ENCODE data around the gene KRTAP1-3.
"Not testable (repeated sequence)": the region's sequence is repeated elsewhere in the genome, so short reads cannot be mapped to it uniquely, and the experiment has no call there.

The KRTAP1-3 gene

DNA sequence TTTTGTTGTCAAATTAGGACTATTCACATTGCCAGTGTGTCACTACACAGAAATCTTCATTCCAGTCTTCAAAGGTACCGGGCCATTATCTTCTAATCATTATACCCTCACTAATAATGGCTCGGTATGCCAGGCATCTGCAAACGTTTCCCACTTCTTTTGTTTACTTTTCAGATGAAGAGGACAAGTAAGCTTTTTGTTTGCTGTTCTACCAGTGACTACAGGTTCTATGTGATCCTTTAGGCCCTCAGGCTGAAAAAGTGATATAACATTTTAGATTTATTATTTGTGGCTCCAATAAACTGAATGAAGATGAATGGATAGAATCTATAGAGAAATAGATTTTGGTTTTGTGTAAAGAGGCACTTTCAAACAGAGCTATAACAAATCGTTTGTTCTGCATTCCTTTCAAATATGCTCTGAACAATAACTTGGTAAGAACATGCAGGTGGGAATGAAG, 25.3 kb downstream of the KRTAP1-3 start:
- DNase-seq, result no peak

DNA sequence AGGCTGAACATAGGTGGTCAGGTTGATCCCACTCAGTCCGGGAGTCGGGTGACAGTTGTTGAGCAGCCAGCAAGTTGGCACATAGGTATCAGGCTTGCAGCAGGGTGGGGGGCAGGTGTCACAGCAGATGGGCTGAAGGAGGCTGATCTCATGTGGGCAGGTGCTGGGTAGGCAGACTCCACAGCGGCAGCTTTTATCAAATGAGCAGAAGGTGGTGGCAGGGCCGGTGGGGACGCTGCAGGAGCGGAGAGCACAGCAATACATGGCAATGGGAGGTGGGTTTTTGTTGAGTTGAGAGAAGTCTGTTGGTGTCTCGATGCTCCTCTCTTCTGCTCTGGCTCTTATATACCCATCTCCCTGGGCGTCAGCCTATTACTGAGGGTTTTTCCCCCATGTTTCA, 25.9 kb downstream of the KRTAP1-3 start, which contains the start of gene KRTAP3-1:
Gene KRTAP3-1, minus strand, starts transcription at position 318 of the 400 bp plus-strand sequence. Its CDS starts 54 bp downstream, at position 264.
- DNase-seq, result no peak

DNA sequence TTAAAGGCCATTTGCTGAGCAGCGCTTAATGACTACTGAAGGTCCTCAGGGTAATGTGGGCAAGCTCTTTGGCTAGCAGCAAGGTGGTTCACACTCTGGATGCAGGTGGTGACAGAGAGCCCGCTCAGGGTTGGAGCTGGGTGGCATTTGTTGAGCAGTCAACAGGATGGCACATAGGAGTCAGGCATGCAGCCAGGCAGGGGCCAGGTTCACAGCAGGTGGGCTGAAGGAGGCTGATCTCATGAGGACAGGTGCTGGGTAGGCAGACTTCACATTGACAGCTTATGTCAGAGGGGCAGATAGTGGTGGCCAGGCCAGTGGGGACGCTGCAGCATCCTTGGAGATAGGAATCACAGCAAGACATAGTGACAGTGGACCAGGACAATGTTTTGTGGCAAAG, 30.3 kb downstream of the KRTAP1-3 start:
- DNase-seq, result no peak

DNA sequence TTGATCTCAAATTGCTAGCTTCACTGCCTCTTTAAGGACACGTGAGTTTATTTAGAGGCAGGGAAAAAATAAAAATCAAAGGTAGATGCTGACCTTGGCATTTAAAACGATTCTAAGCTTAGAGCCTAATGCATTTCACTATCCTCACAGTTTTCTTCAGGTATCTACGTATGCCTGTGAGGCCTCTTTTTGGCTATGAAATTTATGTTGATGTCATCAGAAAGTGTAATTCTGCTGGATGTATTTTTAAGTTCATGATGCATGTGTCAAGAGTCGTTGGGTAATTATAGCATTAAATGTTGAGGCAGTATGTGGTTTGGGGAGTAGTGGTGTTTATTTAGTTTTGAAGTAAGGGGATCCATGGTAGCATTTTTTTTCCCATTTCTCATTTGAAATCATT, 30.7 kb downstream of the KRTAP1-3 start:
- DNase-seq, result no peak

DNA sequence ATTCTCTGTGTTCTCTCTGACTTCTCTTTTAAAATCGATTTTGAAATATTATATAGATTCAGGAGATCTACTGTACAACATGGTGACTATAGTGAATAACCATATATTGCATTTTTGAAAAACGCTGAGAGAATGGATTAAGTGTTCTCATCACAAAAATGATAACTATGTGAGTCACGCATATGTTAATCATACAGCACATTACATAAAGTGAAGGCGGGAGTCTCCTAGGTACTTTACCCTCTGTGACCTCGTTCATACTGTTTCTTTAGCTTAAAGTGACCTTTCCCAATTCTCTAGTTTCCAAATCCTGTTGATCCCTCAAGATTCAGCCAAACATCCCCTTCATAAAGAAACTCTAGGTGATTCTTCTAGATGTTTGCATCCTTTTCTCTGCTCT, 31.9 kb downstream of the KRTAP1-3 start:
- no peak for DNase-seq

DNA sequence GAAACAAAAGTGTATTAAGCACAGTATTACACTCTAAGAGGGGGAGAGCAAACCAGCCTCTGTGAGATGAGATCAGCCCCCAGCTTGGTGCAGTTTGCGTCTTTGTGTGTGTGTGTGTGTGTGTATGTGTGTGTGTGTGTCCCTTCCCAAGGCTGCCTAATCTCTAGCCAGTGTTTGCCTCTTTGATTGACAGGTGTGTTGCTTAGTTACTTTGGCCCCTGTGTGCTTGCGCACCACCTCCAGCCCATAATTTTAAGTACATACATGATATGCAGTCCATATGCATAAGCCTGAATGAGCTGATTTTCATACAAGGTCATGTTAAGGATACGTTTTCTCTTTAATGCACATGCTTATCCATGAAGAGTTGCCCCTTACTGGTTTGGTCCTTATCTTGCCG, 32.9 kb downstream of the KRTAP1-3 start:
- no peak for DNase-seq

DNA sequence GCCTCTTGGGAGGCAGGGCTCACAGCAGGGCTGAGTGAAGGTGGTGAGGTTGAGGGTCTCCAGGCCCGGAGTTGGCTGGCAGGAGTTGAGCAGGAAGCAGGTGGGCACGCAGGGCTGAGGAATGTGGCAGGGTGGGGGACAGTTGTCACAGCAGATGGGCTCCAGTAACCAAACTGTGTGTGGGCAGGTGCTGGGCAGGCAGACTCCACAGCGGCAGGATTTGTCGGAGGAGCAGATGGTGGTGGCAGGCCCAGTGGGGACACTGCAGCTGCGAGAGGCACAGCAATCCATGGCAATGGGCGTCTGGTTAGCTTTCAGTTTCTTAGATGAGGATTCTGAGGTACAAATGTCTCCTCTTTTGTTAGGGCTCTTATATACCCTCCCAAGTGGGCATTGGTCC, 35.1 kb downstream of the KRTAP1-3 start, which contains the start of gene KRTAP3-2:
Gene KRTAP3-2, minus strand, starts transcription at position 344 of the 400 bp plus-strand sequence. Its CDS starts 53 bp downstream, at position 291.
- not testable (repeated sequence) for DNase-seq

DNA sequence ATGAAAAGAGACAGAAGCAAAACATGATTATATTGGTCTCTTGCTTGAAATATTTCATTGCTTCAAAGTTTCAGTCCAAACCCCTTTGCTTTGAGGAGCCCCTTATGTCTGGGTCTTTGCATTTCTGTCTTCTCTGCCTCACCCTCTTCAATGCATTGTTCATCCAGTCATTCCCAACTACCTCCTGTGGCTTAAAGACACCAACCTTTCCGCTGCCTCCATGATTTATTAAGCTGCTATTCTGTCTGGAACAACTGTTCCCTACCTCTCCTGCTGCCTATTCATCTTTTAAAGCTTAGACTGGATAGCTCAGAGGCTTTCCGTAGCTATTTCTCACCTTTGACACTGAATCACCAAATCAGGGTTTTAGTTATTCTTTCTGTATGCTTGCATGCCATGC, 37.3 kb downstream of the KRTAP1-3 start:
- no peak for DNase-seq

DNA sequence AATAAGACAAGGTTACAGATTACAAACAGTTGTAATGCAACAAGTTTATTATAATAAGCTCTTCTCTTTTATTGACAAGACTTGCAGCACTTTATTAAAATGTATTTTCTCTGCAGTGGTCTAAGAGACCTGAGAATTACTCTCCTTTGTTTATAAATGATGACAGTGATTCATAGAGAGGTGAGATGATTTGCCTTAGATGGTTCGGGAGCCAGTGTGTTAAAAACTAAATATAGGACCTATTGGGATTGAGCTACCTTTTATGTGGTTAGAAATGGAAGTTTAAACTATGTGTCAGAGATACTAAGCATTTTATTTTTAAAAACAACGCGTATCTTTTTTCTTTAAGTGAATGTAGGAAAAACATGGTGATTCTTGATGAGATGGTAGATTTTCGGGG, 37.8 kb downstream of the KRTAP1-3 start:
- no peak for DNase-seq

DNA sequence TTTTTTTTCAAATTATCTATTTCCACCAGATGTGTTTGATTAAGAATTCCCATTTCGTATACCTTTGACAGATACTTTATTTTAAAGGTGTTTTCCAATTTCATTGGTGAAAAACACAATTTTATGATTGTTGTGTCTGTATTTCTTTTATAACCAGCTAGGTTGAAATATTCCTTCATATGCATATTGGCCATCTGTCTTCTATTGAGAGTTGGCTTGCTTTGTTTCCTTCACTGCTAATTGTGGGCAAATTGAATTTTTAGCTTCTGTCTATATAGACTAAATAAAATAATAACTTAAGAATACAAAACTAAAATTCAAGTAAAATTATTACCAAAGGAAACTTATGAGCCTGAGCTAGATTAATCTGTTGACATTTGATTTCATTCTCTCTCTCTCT, 39.6 kb downstream of the KRTAP1-3 start:
- no peak for DNase-seq

DNA sequence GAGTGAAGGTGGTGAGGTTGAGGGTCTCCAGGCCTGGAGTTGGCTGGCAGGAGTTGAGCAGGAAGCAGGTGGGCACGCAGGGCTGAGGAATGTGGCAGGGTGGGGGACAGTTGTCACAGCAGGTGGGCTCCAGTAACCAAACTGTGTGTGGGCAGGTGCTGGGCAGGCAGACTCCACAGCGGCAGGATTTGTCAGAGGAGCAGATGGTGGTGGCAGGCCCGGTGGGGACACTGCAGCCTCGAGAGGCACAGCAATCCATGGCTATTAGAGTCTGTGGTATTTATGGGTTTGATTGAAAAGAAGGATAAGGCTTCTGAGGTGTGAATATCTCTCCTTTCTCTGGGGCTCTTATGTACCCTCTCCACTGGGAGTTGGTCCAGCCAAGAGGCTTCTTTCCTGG, 40.8 kb downstream of the KRTAP1-3 start, which contains the start of gene KRTAP3-3:
Gene KRTAP3-3, minus strand, starts transcription at position 326 of the 400 bp plus-strand sequence. Its CDS starts 67 bp downstream, at position 259.
- no peak for DNase-seq

DNA sequence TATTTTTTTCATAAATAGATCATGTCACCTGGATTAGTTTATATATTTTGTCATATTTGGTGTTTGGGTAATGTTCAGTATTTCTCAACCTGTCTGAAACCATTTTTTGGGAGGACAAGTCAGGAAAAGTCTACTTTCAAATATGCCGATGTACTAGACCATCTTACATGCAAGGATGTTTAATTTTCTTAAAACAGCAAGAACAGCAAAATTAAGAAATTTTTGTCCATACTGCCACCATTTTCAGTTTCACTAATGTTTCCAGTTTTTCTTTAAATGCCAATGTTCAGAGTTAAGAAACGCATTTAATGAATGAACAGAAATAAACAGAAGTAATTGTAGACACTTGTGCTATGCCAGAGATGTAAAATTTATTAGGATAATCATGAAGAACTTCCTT, 41.6 kb downstream of the KRTAP1-3 start:
- DNase-seq, result no peak

DNA sequence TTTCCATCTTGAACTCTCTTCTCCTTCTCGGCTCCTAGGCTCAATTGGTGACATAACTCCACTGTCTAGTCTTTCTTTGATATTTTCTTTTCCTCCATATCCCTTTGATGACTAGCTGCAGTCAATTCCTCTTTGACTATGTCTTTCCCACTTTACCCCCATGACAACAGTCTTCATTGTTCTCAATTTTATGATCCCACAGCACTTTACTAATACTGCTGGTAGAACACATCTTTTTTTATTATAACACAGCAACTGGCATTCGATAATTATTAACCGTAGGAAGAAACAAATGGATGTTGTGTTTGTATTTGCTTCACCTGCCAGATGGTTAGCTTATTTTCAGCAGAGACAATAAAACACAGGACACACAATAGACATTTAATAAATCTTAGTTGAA, 42.0 kb downstream of the KRTAP1-3 start:
- no peak for DNase-seq

DNA sequence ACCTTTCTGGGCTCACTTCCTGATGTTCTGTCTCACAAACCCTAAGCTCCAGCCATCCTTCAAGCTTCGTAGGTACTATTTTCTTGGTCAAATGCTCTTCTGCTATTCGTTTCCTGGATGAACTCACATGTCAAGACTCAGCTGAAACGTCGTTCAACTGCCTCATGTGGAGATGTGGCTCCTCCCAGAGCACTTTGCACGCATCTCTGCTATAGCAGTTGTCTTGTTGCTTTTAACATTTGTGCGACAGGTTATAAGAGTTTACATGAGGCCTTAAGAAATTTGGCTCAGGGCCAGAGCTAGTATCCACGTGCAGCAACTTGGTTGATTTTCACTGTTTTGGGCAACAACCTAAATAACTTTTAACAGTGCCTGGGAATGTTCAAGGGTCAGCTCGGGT, 47.8 kb downstream of the KRTAP1-3 start:
- no peak for DNase-seq

DNA sequence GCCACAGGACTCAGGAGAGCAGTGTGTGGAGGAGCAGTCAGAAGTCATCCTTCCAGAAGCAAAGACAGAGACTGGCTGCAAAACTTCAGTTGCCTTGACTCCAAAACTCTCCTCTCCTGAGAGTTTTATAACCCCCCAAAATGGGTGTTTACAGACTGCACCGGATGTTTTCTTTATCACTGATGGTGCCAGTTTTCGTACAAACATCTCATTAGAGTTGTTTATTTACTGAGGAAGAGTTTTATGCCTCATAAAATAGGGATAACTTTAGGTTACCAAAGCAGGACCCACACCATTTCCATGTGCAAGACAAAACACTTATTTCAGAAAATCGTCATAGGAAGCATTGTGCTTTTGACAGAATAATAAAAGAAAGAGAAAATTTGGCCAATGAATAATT, 50.4 kb downstream of the KRTAP1-3 start, which contains the start of gene KRT40:
Gene KRT40, minus strand, starts transcription at position 101 of the 400 bp plus-strand sequence. Its CDS starts 53 bp downstream, at position 48.
- no peak for DNase-seq
